OCI-LY7 (cell line): ENCODE data around the gene ID3. TPM values are rescaled to one million over a fixed set of nuclear protein-coding genes. Genes with fewer than 3 reads are reported as not detected.
A peak's percentile ranks its signal among the peaks of the same experiment; 100 is the strongest.

Source experiments
- BruUV-seq: library from RNA; stranded (reverse); fragments of 400-500 nt; replicated peaks from 2 replicates; lab custom pipeline; 2021; lab: Mats Ljungman, UMichigan
- CTCF ChIA-PET: fragments of 300-600 bp; sonication (Branson Sonifier 250); formaldehyde crosslinking; loops from one replicate; lab custom pipeline; 2022; ENCODE audit warnings: antibody characterized with exemption; ENCODE audit not compliant: unreplicated experiment; lab: Charles Lee
- POLR2A ChIA-PET: fragments of 300-600 bp; sonication (Branson Sonifier 250); formaldehyde crosslinking; loops from one replicate; lab custom pipeline; 2022; ENCODE audit warnings: antibody characterized with exemption; lab: Charles Lee
- DNase-seq: peaks from one replicate; pipeline ENCODE4 v3.0.0-alpha.2; 2015; ENCODE audit warnings: low spot score
- H2AFZ ChIP-seq: fragments of 200-600 bp; sonication (generic), shearing (Covaris generic); 2 replicates; pipeline ENCODE4 v1.6.1; 2014; ENCODE audit warnings: mild to moderate bottlenecking, antibody characterized with exemption, low read length, moderate library complexity
- H3K27ac ChIP-seq: fragments of 200-600 bp; sonication (generic); 2 replicates; pipeline ENCODE4 v1.5.1; 2014; ENCODE audit warnings: mixed run types, low read depth, mild to moderate bottlenecking, moderate library complexity, low read length, inconsistent platforms; ENCODE audit not compliant: poor library complexity, severe bottlenecking
- H3K36me3 ChIP-seq: fragments of 200-600 bp; sonication (generic); 2 replicates; pipeline ENCODE4 v1.6.1; 2014; ENCODE audit warnings: mild to moderate bottlenecking, antibody characterized with exemption, low read length, moderate library complexity, mixed read lengths; ENCODE audit not compliant: insufficient read depth
- H3K4me1 ChIP-seq: fragments of 200-600 bp; sonication (generic); 2 replicates; pipeline ENCODE4 v1.5.1; 2014; ENCODE audit warnings: mild to moderate bottlenecking, low read length; ENCODE audit not compliant: insufficient read depth, poor library complexity, severe bottlenecking
- H3K4me2 ChIP-seq: fragments of 200-600 bp; sonication (generic); 2 replicates; pipeline ENCODE4 v1.6.1; 2014; ENCODE audit warnings: mild to moderate bottlenecking, low read length
- H3K4me3 ChIP-seq: fragments of 200-600 bp; sonication (generic); 2 replicates; pipeline ENCODE4 v1.5.1; 2014; ENCODE audit warnings: mild to moderate bottlenecking, low read depth, low read length; ENCODE audit not compliant: poor library complexity, severe bottlenecking
- H3K79me2 ChIP-seq: fragments of 200-600 bp; sonication (generic); 2 replicates; pipeline ENCODE4 v1.6.1; 2016; ENCODE audit warnings: low read depth, mild to moderate bottlenecking, low read length, moderate library complexity, mixed read lengths; ENCODE audit not compliant: insufficient read depth
- H3K9me2 ChIP-seq: fragments of 200-600 bp; sonication (generic); 2 replicates; pipeline ENCODE4 v1.6.1; 2016; ENCODE audit warnings: mild to moderate bottlenecking, low read length, mixed read lengths; ENCODE audit not compliant: insufficient read depth
- H3K9me3 ChIP-seq: fragments of 200-600 bp; sonication (generic); 2 replicates; pipeline ENCODE4 v1.6.1; 2014; ENCODE audit warnings: mild to moderate bottlenecking, mixed run types, low read length, mixed read lengths
- H4K20me1 ChIP-seq: fragments of 200-600 bp; sonication (generic); 2 replicates; pipeline ENCODE4 v1.6.1; 2014; ENCODE audit warnings: mild to moderate bottlenecking, antibody characterized with exemption, low read length, moderate library complexity, mixed read lengths; ENCODE audit not compliant: insufficient read depth
- EZH2phosphoT487 ChIP-seq: fragments of 200-600 bp; sonication (generic); IDR thresholded peaks from 2 replicates; pipeline ENCODE4 v1.6.1; 2018; ENCODE audit warnings: low read depth, borderline replicate concordance, mild to moderate bottlenecking, mixed run types, antibody characterized with exemption, low read length, moderate library complexity, mixed read lengths
- intact Hi-C: fragments of 100-400 bp; cut with micrococcal nuclease; formaldehyde crosslinking; loops from one replicate; pipeline ENCODE4 v1.10.0; 2022; ENCODE audit not compliant: unreplicated experiment
- total RNA-seq, 2 experiments: library from RNA; depleted of rRNA in 1 of 2; stranded (reverse); fragments of >200 nt in 1 of 2; shearing (Covaris generic) in 1 of 2; gene quantifications; 2 replicates each; pipeline ENCODE4 v1.2.3, GENCODE V29; 2014 to 2022
- TF ChIP-seq, protein P1 (sequence below): fragments of 200-600 bp; sonication (generic); conservative IDR thresholded peaks from 2 replicates; pipeline ENCODE4 v1.5.1; 2014; ENCODE audit warnings: mild to moderate bottlenecking, antibody characterized with exemption, low read length, moderate library complexity, mixed read lengths

ID3 gene
- total RNA-seq, 2 experiments from 2014 or later = 629 to 1,658 TPM

DNA sequence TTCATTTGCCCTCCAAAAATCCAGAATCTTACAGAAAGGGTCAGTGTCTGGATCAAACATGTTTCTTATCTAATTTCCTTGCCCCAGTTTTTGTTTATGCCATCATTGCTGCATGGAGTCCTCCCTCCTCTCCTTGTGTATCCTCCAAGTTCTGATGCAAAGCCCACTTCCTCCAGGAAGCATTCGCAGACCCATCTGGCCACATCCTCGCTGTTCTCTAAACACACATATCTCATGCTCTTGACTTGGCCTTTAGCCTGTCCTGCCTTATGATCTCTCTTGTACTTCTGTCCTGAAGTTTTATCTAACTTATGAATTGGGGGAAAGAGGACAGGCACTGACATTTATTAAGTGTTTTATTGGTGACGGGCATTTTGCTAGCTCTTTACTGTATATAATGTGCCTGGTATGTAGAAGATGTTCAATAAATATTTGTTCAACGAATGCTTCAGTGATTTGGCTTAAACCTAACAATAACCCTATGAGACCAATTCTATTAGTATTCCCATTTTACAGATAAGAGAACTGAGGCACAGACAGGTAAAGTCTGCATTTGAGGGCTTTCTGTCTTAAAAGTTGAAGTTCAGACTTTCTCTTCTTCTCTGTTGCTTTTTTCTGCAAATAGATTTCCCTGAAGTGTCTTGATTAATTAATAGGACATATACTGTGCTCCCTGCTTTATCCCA is 19.2 kb upstream of the ID3 start:
- intact Hi-C loops = no loop called here
- ChIA-PET CTCF (interaction anchor here (2.5 kb wide), 1 partner anchor 13 kb away, joined by 11 read pairs; no protein-coding TSS in a partner anchor), POLR2A (interaction anchor here (2.5 to 12.3 kb wide), 5 partner anchors 13 to 49 kb away, joined by 14 to 261 read pairs (median 87); partner anchors contain the start of gene ID3)
- H3K9me2 ChIP-seq = no peaks in the 10 kb centered on the region
- H3K4me2 ChIP-seq = peak overlapping the region; percentile 95
- H3K9me3 ChIP-seq = no peaks in the 10 kb centered on the region
- H3K4me1 ChIP-seq = peaks cover 97% of the 10 kb centered on the region
- peak overlapping the region; percentile 97 for H3K27ac ChIP-seq
- no peak overlapping the region for H2AFZ ChIP-seq
- no TSS peak for BruUV-seq
- DNase-seq = peak; percentile 77
- no peak for TF ChIP-seq EZH2phosphoT487
- TF ChIP-seq, protein P1, sequence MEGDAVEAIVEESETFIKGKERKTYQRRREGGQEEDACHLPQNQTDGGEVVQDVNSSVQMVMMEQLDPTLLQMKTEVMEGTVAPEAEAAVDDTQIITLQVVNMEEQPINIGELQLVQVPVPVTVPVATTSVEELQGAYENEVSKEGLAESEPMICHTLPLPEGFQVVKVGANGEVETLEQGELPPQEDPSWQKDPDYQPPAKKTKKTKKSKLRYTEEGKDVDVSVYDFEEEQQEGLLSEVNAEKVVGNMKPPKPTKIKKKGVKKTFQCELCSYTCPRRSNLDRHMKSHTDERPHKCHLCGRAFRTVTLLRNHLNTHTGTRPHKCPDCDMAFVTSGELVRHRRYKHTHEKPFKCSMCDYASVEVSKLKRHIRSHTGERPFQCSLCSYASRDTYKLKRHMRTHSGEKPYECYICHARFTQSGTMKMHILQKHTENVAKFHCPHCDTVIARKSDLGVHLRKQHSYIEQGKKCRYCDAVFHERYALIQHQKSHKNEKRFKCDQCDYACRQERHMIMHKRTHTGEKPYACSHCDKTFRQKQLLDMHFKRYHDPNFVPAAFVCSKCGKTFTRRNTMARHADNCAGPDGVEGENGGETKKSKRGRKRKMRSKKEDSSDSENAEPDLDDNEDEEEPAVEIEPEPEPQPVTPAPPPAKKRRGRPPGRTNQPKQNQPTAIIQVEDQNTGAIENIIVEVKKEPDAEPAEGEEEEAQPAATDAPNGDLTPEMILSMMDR = no peak
- H3K36me3 ChIP-seq = no peaks in the 10 kb centered on the region
- no peaks in the 10 kb centered on the region for H4K20me1 ChIP-seq
- peak overlapping the region; percentile 69 for H3K4me3 ChIP-seq
- peaks cover 30% of the 10 kb centered on the region; the same call in 1 of the 2 replicates for H3K79me2 ChIP-seq

DNA sequence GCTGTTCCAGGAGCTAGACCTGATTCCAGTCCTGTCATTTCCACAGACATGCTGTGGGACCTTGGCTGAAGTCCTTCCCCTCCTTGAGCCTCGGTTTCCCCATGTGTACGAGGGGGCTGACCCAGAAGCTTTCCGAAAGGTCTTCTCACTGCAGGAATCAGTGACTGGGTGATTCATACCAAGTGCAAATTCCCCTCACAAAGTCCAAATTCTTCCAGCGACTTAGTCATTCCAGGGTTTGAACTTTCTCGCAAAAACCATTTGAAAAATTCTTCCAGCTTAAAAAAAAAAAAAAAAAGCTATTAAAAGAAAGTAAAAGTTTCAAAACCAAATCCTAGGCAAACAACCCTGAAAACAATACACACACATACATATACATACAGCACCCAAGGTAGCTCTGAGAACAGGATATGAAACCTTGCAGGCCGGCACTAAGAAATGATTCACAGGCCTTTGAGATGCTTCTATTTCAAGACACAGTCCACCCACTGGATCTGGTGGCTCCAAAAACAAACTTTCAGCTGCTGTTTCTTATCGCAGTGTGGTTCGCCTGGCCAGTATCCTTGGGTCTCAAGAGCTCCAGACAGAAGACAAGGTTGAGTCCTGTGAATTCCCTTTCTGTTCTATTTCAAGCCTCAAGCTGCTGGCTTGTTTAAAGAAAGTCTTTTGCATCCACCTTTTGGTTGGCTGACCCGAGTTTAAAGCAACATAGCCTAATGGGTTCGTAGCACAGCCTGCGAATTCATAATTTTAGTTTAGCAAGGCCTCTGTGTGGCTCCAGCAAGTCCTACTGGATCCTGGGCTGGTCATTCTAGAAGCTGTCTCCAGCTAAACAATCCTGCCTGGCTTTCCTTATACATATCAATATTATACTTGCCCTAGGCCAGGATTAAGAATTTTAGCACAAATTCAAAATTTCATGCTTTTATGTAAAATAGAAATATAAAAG is 18.0 kb upstream of the ID3 start:
- H3K36me3 ChIP-seq = no peaks in the 10 kb centered on the region
- peak; percentile 92 for DNase-seq
- intact Hi-C loops = loop anchor here (1.0 kb wide), 2 partner anchors 18 to 36 kb away; partner anchors contain the start of gene ID3
- POLR2A ChIA-PET = interaction anchor here (0.6 to 12.3 kb wide), 23 partner anchors 8 to 1169 kb away, joined by 3 to 261 read pairs (median 7); partner anchors contain the start of genes E2F2 and ID3
- no peaks in the 10 kb centered on the region for H4K20me1 ChIP-seq
- TF ChIP-seq, protein P1 = no peak
- no peak for TF ChIP-seq EZH2phosphoT487
- peaks cover 30% of the 10 kb centered on the region; the same call in 1 of the 2 replicates for H3K79me2 ChIP-seq
- CTCF ChIA-PET = interaction anchor here (0.6 to 2.5 kb wide), 12 partner anchors 14 to 60 kb away, joined by 3 to 11 read pairs (median 4); no protein-coding TSS in a partner anchor
- H2AFZ ChIP-seq = no peak overlapping the region
- peak overlapping the region; percentile 97 for H3K27ac ChIP-seq
- no peaks in the 10 kb centered on the region for H3K9me3 ChIP-seq
- TSS peak; percentile 94 for BruUV-seq
- no peaks in the 10 kb centered on the region for H3K9me2 ChIP-seq
- H3K4me3 ChIP-seq = peak overlapping the region; percentile 69
- peak overlapping the region; percentile 95 for H3K4me2 ChIP-seq
- H3K4me1 ChIP-seq = peaks cover 97% of the 10 kb centered on the region
